Esophagus muscularis mucosa (tissue), 4 donors: ENCODE results near the gene TSPAN17.

Experiments
- CTCF ChIP-seq, 3 experiments: fragments of 200-600 bp in 2 of 3; fragments of 450-650 bp in 1 of 3; sonication (generic) in 2 of 3; IDR thresholded peaks; one replicate each; pipeline ENCODE4 v1.5.1; 2017 to 2019; ENCODE audit warnings: antibody characterized with exemption in 3 of 3, mild to moderate bottlenecking in 2 of 3, moderate library complexity in 1 of 3
- EP300 ChIP-seq: sonication (generic); formaldehyde crosslinking; IDR thresholded peaks from one replicate; pipeline ENCODE4 v1.6.1; 2017; ENCODE audit warnings: antibody characterized with exemption
- POLR2A ChIP-seq: fragments of 450-650 bp; IDR thresholded peaks from one replicate; pipeline ENCODE4 v1.6.1; 2017; ENCODE audit warnings: antibody characterized with exemption, moderate library complexity, mild to moderate bottlenecking, low read depth
- POLR2AphosphoS5 ChIP-seq, 2 donors: sonication (generic); formaldehyde crosslinking; IDR thresholded peaks; one replicate each; pipeline ENCODE4 v1.6.1; 2017; ENCODE audit warnings: antibody characterized with exemption in 2 of 2

DNA sequence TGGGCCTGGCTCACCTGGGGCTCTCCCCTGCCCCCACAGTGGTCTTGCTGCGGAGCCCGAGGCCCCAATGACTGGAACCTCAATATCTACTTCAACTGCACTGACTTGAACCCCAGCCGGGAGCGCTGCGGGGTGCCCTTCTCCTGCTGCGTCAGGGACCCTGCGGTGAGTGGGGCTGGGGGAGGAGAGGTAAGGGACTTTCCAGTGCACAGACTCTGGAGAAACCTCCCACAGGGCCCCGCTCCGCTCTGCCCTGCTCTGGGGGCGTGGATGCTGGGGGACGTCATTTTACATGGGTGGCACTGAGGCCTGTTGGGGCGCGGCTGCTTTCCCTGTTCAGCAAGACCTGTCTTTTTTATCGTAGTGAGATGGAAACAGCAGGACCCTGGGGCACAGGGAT lies 7.6 kb downstream of the TSPAN17 start:
- TF ChIP-seq CTCF (IDR thresholded peaks at IDR 0.05) (no peak), POLR2AphosphoS5 (IDR thresholded peaks at IDR 0.05) (no peak), POLR2A (no peak), EP300 (no peak)
